HG03103 (cell line): ENCODE measurements around the gene FBRSL1.
"Not testable (repeated sequence)": the region's sequence is repeated elsewhere in the genome, so short reads cannot be mapped to it uniquely, and the experiment has no call there.

Experiments used
- ATAC-seq: cut with Tn5 transposase; IDR thresholded peaks from one replicate; pipeline ENCODE4 v1.9.1; 2021; ENCODE audit warnings: low read depth; ENCODE audit not compliant: unreplicated experiment

FBRSL1 gene

DNA sequence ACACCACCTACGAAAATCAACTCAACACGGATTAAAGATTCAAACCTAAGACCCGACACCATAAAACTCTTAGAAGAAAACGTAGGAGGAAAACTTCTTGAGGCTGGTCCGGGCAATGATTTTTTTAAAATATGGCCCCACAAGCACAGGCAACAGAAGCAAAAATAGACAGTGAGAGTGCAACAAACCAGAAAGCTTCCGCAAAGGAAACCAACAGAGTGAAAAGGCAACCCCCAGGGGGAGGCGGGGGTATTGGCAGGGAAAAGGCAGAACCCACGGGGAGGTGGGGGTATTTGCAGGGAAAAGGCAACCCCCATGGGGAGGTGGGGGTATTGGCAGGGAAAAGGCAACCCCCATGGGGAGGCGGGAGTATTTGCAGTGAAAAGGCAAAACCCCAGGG is 20.5 kb upstream of the FBRSL1 start:
- ATAC-seq, result no peak

DNA sequence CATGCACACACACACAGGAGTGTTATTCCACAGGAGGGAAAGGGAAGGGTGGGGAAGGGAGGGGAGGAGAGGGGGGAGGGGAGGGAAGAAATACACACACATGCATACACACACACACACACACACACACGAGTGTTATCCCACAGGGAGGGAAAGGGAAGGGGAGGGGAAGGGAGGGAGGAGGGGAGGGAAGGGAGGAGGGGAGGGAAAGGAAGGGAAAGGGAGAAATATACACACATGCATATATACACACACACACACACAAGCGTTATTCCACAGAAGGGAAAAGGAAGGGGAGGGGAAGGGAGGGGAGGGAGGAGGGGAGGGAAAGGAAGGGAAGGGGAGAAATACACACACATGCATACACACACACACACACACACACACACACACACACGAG is 19.6 kb upstream of the FBRSL1 start:
- no peak for ATAC-seq

DNA sequence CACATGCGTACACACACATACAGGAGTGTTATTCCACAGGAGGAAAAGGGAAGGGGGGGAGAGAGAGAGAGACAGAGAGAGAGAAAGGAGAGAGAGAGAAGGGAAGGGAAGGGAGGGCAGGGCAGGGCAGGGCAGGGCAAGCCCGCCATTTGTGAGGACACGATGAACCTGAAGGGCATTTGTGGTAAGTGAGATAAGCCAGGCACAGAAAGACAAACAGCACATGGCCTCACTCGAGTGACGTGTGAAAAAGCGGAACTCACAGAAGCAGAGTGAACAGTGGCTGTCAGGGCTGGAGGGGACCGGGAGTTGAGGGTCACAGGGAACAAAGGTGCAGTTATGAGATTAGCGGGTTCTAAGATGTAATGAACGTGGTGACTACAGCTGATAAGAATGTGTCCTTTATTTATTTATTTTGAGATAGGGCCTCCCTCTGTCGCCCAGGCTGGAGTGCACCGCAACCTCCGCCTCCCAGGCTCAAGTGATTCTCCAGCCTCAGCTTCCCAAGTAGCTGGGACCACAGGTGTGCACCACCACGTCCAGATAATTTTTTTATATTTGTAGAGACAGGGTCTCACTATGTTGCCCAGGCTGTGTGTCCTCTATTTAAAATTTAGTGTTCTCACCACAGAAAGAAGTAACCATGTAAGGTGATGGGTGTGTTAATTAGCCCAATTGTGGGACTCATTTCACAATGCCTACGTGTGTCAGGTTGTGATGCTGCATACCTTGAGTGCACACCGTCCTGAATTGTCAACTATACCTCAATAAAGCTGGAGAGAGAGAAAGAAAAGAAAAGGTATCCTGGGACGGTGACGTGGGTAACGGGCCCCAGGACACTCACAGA is 18.7 kb upstream of the FBRSL1 start:
- peak; percentile 46 for ATAC-seq

DNA sequence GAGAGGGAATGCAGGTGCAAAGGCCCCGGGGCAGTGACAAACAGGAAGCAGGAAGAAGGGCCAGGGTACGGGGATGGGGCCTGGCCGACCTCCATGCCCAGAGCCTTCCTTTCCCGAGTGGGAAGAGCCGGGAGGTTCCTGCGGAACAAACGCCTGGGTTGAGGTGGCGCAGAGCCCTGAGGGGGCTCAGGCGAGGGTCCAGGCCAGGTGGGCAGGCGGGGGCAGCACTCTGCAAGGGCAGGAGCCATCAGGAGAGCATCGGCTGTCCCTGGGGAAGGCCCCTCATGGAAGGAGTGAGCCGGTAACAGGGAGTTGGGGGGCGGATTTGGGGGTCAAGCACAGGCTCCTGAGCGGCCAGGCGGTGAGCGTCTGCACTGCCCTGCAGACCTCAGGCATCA is 18.1 kb upstream of the FBRSL1 start:
- no peak for ATAC-seq

DNA sequence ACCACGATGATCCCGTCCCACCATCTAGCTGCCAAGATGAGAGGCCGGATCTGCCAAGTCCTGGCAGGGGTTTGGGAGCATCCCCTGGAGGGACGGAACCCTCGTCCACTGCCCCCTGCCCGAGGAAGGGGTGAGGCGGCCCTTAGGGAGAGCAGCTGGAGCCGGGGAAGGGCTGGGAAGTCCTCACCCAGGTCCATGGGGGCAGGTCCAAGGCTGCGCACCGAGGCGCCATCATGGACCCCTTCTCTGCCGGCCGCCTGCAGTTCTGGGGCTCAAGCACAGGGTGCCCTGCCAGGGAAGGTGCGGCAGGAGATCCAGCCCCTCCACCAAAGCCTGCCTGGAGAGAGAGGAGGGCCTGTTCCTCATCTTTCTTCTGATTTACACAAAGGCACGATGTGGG is 17.6 kb upstream of the FBRSL1 start:
- ATAC-seq, result no peak

DNA sequence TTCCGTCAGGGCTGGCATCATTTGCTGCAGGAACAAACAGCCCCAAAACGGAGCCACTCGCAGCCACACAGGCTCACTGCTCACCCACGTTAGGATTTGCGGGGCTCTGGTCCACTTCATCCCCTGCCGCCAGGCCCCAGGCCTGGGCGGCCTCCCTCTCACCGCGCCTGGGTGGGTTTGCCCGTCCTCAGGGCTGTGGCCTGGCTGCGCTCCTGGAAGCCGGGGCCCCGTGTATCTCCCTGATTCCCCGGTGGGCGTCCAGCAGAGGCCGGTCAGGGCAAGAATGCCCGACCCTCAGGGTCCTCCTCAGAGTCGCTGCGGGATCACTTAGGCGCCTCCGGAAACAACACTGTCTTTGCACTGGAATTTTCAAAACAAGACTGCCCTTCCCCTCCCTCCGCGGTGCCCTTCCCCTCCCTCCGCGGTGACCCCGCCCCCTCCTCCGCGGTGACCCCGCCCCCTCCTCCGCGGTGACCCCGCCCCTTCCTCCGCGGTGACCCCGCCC is 15.7 kb upstream of the FBRSL1 start:
- no peak for ATAC-seq

DNA sequence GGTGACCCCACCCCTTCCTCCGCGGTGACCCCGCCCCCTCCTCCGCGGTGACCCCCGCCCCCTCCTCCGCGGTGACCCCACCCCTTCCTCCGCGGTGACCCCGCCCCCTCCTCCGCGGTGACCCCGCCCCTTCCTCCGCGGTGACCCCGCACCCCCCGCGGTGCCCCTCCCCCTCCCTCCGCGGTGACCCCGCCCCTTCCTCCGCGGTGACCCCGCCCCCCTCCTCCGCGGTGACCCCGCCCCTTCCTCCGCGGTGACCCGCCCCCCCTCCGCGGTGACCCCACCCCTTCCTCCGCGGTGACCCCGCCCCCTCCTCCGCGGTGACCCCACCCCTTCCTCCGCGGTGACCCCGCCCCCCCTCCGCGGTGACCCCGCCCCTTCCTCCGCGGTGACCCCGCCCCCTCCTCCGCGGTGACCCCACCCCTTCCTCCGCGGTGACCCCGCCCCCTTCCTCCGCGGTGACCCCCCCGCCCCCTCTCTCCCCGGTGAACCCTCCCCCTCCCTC is 15.1 kb upstream of the FBRSL1 start:
- not testable (repeated sequence) for ATAC-seq

DNA sequence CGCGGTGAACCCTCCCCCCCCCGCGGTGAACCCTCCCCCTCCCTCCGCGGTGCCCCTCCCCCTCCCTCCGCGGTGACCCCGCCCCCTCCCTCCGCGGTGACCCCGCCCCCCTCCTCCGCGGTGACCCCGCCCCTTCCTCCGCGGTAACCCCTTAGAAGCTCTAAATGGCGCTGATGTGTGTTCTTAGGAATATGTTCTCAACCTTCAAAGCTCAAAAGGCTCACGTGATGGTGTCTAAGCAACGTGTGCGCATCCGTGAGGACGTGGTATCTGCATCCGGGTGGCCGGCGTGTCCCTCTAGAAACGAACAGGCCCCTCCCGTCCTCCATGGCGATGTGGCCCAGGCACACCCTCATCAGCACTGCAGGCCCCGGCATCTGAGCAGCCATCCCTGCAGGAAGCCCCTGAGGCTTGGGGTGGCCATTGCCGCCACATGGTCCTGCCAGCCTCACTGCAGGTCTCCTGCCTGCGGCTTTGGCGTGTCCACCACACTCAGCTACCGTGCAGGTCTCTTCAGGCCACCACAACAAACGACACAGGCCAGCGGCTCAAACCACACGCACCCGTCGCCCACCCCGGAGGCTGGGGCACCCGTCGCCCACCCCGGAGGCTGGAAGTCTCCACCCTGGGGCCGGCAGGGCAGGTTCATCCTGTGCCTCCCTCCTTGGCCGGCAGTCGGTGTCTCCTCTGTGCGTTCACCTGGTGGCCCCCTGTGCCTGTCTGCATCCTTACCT is 14.5 kb upstream of the FBRSL1 start:
- no peak for ATAC-seq

DNA sequence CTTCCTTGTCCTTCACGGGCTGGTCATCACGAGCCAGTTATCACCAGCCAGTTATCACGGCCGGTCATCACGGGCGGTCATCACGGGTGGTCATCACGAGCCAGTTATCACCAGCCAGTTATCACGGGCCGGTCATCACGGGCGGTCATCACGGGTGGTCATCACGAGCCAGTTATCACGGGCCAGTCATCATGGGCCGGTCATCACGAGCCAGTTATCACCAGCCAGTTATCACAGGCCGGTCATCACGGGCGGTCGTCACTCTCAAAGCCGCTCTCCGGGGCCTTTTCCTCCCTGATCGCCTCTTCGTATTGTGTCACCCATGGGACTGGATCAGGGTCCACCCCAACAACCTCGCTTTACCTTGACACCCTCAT is 13.9 kb upstream of the FBRSL1 start:
- no peak for ATAC-seq

DNA sequence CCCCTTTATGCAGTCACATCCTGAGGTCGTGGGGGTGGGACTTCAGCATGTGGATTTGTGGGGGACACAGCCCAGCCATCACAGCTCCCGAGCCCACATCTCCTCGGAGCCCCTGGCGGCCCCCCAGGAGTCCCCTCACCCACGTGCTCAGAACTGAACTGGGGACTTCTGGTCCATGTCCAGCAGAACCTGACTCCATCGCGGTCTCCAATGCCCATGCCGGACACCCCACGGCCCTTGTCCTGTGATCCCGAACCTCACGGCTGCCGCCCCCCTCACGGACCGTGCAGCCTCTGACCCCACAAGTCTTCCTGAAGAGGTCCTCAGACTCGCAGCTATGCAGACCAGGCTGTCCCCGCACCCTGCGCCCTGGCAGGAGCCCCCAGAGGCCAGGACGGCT is 13.5 kb upstream of the FBRSL1 start:
- ATAC-seq, result no peak

DNA sequence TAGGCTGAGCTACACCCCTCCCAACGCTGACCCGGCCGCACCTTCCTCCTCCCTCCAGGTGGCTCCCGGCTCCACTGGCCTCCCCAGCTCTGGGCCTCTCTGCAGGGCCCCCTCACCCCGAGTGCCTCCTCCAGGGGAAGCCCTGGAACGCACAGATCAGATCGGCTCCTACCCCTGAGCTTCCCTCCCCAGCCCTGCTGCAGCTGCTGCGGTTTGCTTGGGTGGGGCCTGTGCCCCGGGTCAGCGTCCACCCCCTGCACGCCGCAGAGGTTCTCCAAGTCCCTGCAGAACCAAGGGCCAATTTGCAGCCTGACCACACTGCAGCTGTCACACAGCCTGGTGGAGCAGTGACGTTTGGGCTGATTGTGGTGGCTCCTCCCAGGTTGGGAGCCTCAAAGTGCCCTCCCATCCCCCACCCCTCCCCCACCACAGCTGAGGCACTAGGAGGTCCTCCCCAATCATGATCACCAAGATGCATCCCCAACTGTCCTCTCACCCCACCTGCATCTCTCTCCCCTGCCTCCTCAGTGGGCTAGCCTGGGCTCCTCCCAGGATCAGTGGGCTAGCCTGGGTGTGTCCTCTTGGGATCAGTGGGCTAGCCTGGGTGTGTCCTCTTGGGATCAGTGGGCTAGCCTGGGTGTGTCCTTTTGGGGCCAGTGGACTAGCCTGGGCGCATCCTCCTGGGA is 12.8 kb upstream of the FBRSL1 start:
- ATAC-seq, result no peak

DNA sequence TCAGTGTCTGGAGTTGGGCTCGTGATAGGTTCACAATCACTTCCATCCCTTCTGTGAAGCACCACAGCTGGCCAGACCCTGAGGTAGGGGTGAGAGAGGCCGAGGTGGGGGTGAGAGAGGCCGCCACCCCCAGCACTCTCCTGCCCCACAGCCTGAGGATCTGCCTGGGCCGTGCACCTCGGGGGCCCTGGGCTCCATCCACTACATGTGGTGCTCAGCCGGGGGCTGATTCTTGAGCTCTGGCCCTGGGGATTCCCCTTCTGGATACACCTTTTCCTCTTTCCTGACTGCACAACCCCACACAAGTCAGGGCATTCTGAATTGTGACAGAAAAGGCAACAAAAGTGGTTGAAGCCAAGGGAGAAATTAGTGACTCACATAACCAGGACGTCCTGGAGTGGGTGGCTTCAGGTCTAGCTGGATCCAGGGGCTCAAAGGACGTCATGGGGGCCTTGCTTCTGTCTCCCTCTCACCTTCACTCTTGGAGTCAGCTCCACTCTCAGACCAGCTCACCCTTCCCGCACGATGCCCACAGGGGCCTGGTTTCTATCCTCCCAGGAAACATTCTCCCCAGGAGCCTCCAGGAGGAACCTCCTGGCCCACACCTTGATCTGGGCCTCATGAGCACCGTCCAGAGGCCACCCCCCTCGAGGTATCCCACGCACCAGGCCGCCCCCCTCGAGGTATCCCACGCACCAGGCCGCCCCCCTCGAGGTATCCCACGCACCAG is 12.1 kb upstream of the FBRSL1 start:
- ATAC-seq, result no peak

DNA sequence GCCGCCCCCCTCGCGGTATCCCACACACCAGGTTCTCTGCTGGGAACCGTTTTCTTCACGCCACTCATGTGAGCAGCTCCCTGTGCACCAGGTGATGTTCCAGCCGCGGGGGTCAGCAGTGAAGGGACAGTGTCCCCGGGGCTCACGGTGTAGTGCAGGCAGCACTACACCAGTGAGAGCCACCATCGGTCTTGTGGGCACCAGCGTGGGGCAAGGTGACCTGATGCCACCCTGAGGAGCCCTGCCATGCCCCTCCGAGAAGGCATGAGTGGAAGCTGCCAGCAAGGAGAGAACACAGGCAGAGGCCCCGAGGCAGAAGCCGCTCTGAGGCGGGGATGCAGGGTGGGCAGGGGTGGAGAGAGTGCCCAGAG is 11.5 kb upstream of the FBRSL1 start:
- no peak for ATAC-seq

DNA sequence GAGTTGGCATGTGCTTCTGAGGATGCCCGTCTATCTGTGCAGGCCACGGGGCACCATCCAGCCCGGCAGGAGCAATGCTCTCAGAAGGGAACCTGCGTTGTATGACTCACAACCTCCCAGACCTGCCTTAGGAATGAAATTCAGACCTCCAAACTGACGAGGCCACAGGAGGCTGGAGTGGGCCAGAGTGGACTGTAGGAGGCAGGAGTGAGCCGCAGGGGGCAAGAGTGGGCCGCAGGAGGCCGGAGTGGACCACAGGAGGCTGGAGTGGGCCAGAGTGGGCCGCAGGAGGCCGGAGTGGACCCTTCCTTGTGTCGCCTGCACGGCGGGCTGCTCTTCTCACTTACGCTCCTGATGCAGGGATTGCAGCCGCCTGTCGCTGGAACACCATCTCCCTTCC is 11.1 kb upstream of the FBRSL1 start:
- no peak for ATAC-seq

DNA sequence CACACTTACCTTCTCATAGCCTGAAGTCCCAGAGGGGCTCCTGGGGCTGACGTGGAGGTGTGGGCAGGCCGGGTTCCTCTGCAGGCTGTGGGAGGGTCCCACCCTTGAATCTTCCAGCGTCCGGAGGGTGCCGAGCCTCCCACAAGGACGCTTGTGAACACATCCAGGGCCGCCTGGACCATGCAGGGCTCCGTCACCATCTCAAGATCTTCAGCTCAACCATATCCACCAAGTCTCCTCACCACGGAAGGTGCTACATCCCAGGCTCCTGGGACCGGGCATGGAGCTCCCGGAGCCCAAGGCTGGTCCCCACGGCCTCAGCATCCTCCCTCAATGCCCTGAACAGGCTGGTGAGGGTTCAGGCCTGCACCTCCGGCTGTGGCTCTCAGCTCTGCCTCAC is 10.7 kb upstream of the FBRSL1 start:
- ATAC-seq, result no peak

DNA sequence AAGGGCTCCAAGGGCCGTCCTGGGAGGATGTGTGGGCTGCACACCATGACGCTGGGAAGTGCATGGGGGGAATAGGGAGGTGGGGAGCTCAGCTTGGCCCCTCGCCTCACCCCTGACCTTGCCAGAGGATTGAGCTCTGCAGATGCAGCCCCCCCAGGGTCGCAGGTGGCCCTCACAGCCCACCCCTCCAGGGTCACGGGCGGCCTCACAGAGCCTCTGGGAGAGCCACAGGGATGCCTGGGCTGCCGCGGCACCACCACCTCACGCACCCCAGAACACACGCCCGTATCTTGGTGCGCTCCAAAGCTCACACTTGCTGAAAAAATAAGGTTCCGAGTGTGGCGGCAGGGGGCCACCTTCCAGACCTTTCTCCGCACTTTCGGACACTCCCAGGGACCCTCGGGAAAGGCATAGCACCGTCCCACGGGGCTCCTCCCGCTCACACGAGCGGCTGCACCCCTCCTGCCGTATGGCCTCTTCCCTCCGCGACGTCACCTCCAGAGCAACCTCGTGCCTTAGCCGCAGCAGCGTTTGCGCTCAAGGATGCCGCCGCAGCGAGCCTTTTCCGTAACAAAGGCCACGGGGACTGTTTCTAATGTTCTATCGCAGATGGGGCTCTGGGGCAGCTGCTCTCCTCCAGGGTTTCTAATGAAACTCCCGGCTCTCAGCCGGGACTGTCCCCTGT is 9.9 kb upstream of the FBRSL1 start:
- no peak for ATAC-seq

DNA sequence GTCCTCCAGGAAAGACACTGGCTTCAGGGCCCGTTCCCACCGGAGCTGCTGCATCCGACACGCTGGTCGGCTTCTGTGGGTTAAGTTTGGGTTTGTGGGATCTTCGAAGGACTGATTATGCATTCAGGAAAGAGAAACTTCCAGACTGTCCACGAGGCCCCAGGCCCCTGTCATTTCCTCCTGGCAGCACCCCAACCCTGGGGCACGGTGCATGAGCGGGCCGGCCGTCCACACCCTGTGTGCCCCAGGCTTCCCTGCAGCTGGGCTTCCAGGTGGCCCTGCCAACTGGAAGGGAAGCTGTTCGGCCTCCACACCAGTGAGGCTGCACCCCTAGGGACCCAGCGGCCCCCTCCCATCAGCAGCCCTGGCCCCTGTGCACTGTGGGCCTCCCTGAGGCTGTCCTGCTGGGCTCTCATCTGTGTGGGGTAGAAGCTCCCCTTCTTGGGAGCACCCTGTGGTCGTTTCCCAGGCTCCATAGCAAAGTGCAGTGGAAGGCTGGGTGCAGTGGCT is 9.3 kb upstream of the FBRSL1 start:
- ATAC-seq, result no peak

DNA sequence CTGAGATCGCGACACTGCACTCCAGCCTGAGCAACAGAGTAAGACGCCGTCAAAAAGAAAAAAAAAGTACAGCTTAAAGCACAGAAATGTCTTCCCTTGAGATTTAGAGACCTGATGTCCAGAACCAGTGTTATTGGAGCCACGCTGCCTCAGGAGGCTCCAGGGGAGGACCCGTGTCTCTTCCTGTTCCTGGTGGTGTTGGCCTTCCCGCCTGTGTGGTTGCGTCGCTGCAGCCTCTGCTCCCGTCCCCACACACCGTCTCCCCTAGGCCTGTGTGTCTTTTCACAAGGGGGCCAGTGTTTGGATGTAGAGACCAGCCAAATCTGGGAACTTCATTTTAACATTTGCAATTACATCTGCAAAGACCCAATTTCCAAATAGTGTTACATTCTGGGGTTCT is 8.6 kb upstream of the FBRSL1 start:
- ATAC-seq, result no peak

DNA sequence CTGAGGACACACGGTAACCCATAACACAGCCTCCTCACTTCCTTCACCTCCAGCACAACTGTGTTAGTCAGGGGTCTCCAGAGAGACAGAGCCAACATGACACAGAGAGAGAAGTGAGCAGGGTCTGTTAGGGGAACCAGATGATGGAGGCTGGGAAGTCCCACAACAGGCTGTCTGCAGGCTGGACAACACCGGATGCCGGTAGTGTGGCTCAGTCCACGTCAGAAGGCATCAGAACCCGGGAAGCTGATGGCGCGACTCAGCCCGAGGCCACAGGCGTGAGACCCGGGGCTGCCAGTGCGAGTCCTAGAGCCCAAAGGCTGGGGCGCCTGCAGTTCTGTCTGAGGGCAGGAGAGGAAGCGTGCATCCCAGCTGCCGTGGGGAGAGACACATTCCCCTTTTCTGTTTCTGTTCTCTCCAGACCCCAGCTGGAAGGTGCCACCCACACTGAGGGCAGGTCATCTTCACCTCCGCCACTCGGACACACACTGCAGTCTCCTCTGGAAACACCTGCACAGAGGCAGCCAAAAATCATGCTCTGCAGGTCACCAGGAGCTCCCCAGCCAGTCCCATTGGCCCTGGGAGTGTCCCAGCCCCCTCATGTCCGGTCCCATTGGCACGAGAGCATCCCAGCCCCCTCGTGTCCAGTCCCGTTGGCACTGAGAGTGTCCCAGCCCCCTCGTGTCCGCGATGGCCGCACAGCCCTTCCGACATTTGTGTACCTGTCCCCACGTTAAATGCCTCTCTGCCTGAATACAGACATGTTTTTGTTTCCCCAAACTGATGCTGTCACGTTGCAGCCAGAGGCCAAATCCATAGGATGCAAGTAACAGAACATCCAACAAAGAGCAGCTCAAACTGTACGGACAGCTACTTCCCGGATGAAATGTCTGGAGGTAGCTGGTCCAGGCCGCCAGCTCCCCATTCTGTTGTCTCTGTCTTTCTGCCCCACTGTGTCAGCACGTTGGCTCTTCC is 7.9 kb upstream of the FBRSL1 start:
- ATAC-seq, result no peak
